Measurements from ENCODE around the gene JAGN1. TPM values are rescaled to one million over a fixed set of nuclear protein-coding genes. Genes with fewer than 3 reads are reported as not detected.
A peak's percentile ranks its signal among the peaks of the same experiment; 100 is the strongest.
"Not testable (repeated sequence)": the region's sequence is repeated elsewhere in the genome, so short reads cannot be mapped to it uniquely, and the experiment has no call there.

The JAGN1 gene
- total RNA-seq: 10 to 100 TPM; 25.4 to 28.6 TPM

- Mint-ChIP-seq H3K27ac (peak within 1 kb of the TSS; percentile 92), H3K4me1 (peaks cover 36% of the 10 kb centered on the region), H3K27me3 (no peaks in the 10 kb centered on the region), H3K4me3 (peak within 1 kb of the TSS; percentile 99), H3K9me3 (no peaks in the 10 kb centered on the region), H3K36me3 (ENCODE audit: low read depth) (peaks cover 32% of the 10 kb centered on the region)
- CTCF ChIA-PET: interaction anchor here (0.7 to 3.6 kb wide), 14 partner anchors 12 to 431 kb away, joined by 3 to 29 read pairs (median 4); partner anchors contain the start of genes CRELD1, FANCD2, IL17RE and RPUSD3
- DNase-seq: peak; percentile 92
- POLR2A ChIA-PET: interaction anchor here (0.6 to 3.5 kb wide), 25 partner anchors 11 to 494 kb away, joined by 3 to 54 read pairs (median 5); partner anchors contain the start of genes ARPC4, CIDEC, CRELD1 and IL17RE
Measured at GRCh38 chr3:9890249-9891071, at the start of gene JAGN1. Gene JAGN1 (plus strand): TSS chr3:9890610. CDS start chr3:9890723, 113 bp downstream.

- POLR2A ChIA-PET: interaction anchor here (0.7 to 1.4 kb wide), 4 partner anchors 10 to 92 kb away, joined by 3 to 4 read pairs (median 3); partner anchors contain the start of gene CRELD1
- DNase-seq: no peak
- H3K27me3 Mint-ChIP-seq: no peaks in the 10 kb centered on the region
- CTCF ChIA-PET: interaction anchor here (0.6 to 1.5 kb wide), 4 partner anchors 9 to 325 kb away, joined by 3 to 6 read pairs (median 4); no protein-coding TSS in a partner anchor
- H3K27ac Mint-ChIP-seq: no peak overlapping the region
- H3K4me1 Mint-ChIP-seq: peaks cover 27% of the 10 kb centered on the region
- no peaks in the 10 kb centered on the region for H3K9me3 Mint-ChIP-seq
- H3K36me3 Mint-ChIP-seq (ENCODE audit: low read depth): peaks cover 36% of the 10 kb centered on the region
- H3K4me3 Mint-ChIP-seq: no peak overlapping the region
Measured at GRCh38 chr3:9841015-9841414, 49.4 kb upstream of the JAGN1 start.

- Mint-ChIP-seq H3K9me3 (no peaks in the 10 kb centered on the region), H3K27ac (peak within 1 kb of the TSS; percentile 83), H3K4me3 (peak within 1 kb of the TSS; percentile 99), H3K27me3 (no peaks in the 10 kb centered on the region), H3K36me3 (ENCODE audit: low read depth) (peaks cover 32% of the 10 kb centered on the region), H3K4me1 (peaks cover 27% of the 10 kb centered on the region)
- POLR2A ChIA-PET: interaction anchor here (1.2 to 3.1 kb wide), 6 partner anchors 47 to 477 kb away, joined by 3 to 18 read pairs (median 8); partner anchors contain the start of genes ARPC4, CRELD1, FANCD2 and JAGN1
- peak; percentile 97 for DNase-seq
- CTCF ChIA-PET: interaction anchor here (0.7 to 2.3 kb wide), 7 partner anchors 11 to 143 kb away, joined by 3 to 8 read pairs (median 3); partner anchors contain the start of genes CRELD1 and EMC3
Measured at GRCh38 chr3:9843715-9844438, 46.5 kb upstream of the JAGN1 start, which contains the start of gene RPUSD3. Gene RPUSD3 (minus strand): TSS chr3:9844008. CDS start chr3:9843990, 18 bp downstream.

DNA sequence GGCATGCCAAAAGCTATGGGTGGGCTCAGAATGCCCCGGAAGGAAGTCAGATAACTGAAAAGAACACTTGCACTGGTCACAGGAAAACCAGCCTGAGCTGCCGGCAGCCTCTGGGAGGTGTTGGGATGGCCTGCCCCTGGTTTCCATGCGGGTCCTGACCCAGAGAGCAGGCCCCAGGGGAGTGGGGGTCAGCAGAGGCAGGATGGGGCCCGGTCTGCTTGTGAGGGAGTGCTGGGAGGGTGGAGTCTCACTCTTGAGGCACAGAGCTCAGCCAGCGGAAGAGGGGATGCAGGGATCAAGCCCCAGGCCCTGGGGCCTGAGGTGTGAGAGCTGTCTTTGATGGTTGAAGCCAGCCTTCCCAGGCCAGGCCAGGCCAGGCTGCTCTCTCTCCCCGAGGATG, 44.2 kb upstream of the JAGN1 start:
- POLR2A ChIA-PET: interaction anchor here (0.7 to 1.3 kb wide), 2 partner anchors 44 to 45 kb away, joined by 4 to 6 read pairs; no protein-coding TSS in a partner anchor
- Mint-ChIP-seq H3K9me3 (no peaks in the 10 kb centered on the region), H3K27ac (no peak overlapping the region), H3K36me3 (ENCODE audit: low read depth) (peaks cover 16% of the 10 kb centered on the region), H3K27me3 (no peaks in the 10 kb centered on the region), H3K4me3 (no peak overlapping the region), H3K4me1 (peaks cover 27% of the 10 kb centered on the region)
- no peak for DNase-seq
- CTCF ChIA-PET: interaction anchor here (0.8 to 1.5 kb wide), 6 partner anchors 8 to 140 kb away, joined by 3 to 6 read pairs (median 4); partner anchors contain the start of genes EMC3 and OGG1

DNA sequence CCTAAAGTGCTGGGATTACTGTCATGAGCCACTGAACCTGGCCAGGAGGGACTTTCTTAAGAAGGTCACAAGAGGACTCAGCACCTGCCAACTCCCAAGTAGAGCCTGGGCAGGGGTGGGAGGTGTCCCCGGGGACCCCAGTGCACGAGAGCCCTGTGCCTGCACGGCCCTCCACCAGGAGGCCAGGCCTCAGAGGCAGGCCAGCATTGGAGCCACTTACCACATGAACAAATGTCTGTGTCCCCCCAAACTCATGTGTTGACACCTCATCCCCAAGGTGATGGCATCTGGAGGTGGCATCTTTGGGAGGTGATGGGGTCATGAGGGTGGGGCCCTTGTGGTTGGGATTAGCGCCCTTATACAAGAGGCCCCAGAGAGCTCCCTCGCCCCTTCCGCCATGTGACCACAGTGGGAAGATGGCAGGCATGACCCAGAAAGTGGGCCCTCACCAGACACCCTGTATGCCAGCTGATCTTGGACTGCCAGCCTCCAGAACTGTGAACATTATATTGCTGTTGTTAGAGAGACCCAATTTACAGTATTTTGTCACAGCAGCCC, 43.4 kb upstream of the JAGN1 start:
- POLR2A ChIA-PET: interaction anchor here (1.3 kb wide), 1 partner anchor 44 kb away, joined by 6 read pairs; no protein-coding TSS in a partner anchor
- no peak for DNase-seq
- H3K27me3 Mint-ChIP-seq: peaks cover 5% of the 10 kb centered on the region
- no peak overlapping the region for H3K4me3 Mint-ChIP-seq
- peaks cover 23% of the 10 kb centered on the region for H3K4me1 Mint-ChIP-seq
- H3K9me3 Mint-ChIP-seq: no peaks in the 10 kb centered on the region
- CTCF ChIA-PET: interaction anchor here (1.0 to 1.5 kb wide), 4 partner anchors 42 to 139 kb away, joined by 3 to 6 read pairs (median 4); partner anchors contain the start of genes EMC3 and OGG1
- peaks cover 10% of the 10 kb centered on the region for H3K36me3 Mint-ChIP-seq (ENCODE audit: low read depth)
- H3K27ac Mint-ChIP-seq: no peak overlapping the region

DNA sequence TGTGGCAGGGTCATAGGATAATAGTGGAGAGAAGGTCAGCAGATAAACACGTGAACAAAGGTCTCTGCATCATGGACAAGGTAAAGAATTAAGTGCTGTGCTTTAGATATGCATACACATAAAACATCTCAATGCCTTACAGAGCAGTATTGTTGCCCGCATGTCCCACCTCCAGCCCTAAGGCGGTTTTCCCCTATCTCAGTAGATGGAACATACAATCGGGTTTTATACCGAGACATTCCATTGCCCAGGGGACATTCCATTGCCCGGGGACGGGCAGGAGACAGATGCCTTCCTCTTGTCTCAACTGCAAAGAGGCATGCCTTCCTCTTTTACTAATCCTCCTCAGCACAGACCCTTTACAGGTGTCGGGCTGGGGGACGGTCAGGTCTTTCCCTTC, 42.5 kb upstream of the JAGN1 start:
- peaks cover 20% of the 10 kb centered on the region for H3K4me1 Mint-ChIP-seq
- CTCF ChIA-PET: interaction anchor here (1.3 to 2.0 kb wide), 2 partner anchors 16 to 44 kb away, joined by 3 to 6 read pairs; no protein-coding TSS in a partner anchor
- H3K27ac Mint-ChIP-seq; POLR2A ChIA-PET; DNase-seq; H3K27me3 Mint-ChIP-seq; H3K36me3 Mint-ChIP-seq (ENCODE audit: low read depth); H3K4me3 Mint-ChIP-seq; H3K9me3 Mint-ChIP-seq: not testable (repeated sequence)

GRCh38 chr3:9848860-9849259, 41.5 kb upstream of the JAGN1 start:
- H3K36me3 Mint-ChIP-seq (ENCODE audit: low read depth); DNase-seq; H3K4me3 Mint-ChIP-seq; H3K27me3 Mint-ChIP-seq; H3K27ac Mint-ChIP-seq; H3K9me3 Mint-ChIP-seq: not testable (repeated sequence)
- ChIA-PET POLR2A (interaction anchor here (1.3 kb wide), 1 partner anchor 84 kb away, joined by 3 read pairs; no protein-coding TSS in a partner anchor), CTCF (interaction anchor here (0.6 to 2.0 kb wide), 12 partner anchors 10 to 280 kb away, joined by 3 to 6 read pairs (median 4); partner anchors contain the start of genes CRELD1 and JAGN1)
- H3K4me1 Mint-ChIP-seq: peaks cover 24% of the 10 kb centered on the region

- POLR2A ChIA-PET; CTCF ChIA-PET; H3K36me3 Mint-ChIP-seq (ENCODE audit: low read depth); H3K4me3 Mint-ChIP-seq; H3K27me3 Mint-ChIP-seq; DNase-seq; H3K27ac Mint-ChIP-seq; H3K9me3 Mint-ChIP-seq: not testable (repeated sequence)
- peaks cover 12% of the 10 kb centered on the region for H3K4me1 Mint-ChIP-seq
Measured at GRCh38 chr3:9851383-9851782, 39.0 kb upstream of the JAGN1 start.

- CTCF ChIA-PET: interaction anchor here (0.6 kb wide), 1 partner anchor 72 kb away, joined by 3 read pairs; no protein-coding TSS in a partner anchor
- H3K27me3 Mint-ChIP-seq; POLR2A ChIA-PET; H3K36me3 Mint-ChIP-seq (ENCODE audit: low read depth); H3K27ac Mint-ChIP-seq; H3K4me3 Mint-ChIP-seq; DNase-seq; H3K9me3 Mint-ChIP-seq: not testable (repeated sequence)
- peaks cover 12% of the 10 kb centered on the region for H3K4me1 Mint-ChIP-seq
Measured at GRCh38 chr3:9851926-9852325, 38.5 kb upstream of the JAGN1 start.

DNA sequence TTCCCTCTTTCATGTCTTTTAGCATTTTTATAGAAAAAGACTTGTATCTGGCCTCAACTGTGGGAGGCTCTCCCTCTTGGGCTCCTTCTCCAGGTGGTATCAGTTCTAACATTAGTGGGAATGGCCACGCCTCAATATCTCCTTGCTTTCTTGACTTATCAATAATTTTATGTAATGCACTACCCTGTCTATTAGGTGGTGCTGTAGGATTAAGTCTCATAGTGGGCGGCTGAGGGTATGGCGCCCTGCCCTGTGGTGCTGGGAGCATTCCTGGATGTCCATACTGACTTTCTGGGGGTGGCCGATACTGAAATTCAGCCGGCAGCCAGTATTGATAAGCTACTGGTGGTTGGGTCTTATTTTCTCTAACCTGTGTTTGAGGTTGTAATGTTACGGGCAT, 37.9 kb upstream of the JAGN1 start:
- Mint-ChIP-seq H3K27me3 (peaks cover 7% of the 10 kb centered on the region), H3K36me3 (ENCODE audit: low read depth) (no peaks in the 10 kb centered on the region), H3K27ac (no peak overlapping the region), H3K9me3 (no peaks in the 10 kb centered on the region), H3K4me3 (no peak overlapping the region), H3K4me1 (peaks cover 12% of the 10 kb centered on the region)
- ChIA-PET POLR2A (no interaction called here), CTCF (no interaction called here)
- no peak for DNase-seq

DNA sequence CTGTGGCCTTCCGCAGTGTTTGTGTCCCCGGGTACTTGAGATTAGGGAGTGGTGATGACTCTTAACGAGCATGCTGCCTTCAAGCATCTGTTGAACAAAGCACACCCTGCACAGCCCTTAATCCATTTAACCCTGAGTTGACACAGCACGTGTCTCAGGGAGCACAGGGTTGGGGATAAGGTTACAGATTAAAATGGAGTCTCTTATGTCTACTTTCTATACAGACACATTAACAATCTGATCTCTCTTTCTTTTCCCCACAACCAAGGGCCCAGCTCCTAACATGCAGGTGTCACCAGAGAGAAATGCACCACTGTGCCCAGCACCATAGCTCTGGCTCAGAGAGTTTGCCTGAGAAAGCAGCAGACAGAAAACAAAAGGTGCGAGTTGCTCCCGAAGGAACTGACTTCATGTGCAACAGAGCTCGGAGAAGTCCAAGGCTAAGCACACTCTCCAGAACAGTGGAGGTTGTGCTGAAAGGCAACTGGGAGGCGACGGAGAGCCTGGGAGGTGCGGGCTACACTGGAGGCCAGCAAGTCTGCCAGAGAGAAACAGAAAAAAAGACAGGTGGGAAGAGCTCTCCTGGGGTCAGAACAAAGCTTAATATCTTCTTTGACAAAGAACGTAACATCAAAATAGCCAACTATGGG, 36.0 kb upstream of the JAGN1 start:
- H3K9me3 Mint-ChIP-seq, H3K27ac Mint-ChIP-seq: not testable (repeated sequence)
- H3K4me1 Mint-ChIP-seq: peaks cover 12% of the 10 kb centered on the region

GRCh38 chr3:9855594-9855993, 34.8 kb upstream of the JAGN1 start:
- H3K36me3 Mint-ChIP-seq (ENCODE audit: low read depth): no peaks in the 10 kb centered on the region
- peaks cover 12% of the 10 kb centered on the region for H3K4me1 Mint-ChIP-seq
- H3K4me3 Mint-ChIP-seq: no peak overlapping the region
- no peaks in the 10 kb centered on the region for H3K9me3 Mint-ChIP-seq
- H3K27ac Mint-ChIP-seq: no peak overlapping the region
- ChIA-PET POLR2A (interaction anchor here (1.2 to 1.3 kb wide), 2 partner anchors 10 to 15 kb away, joined by 3 read pairs; no protein-coding TSS in a partner anchor), CTCF (no interaction called here)
- H3K27me3 Mint-ChIP-seq: peaks cover 7% of the 10 kb centered on the region
- DNase-seq: no peak

More for the DNA sequence above, 36.0 kb upstream of the JAGN1 start:
- CTCF ChIA-PET: interaction anchor here (0.5 to 1.0 kb wide), 2 partner anchors 8 to 10 kb away, joined by 3 read pairs; no protein-coding TSS in a partner anchor
- not testable (repeated sequence) for H3K27me3 Mint-ChIP-seq; DNase-seq; H3K4me3 Mint-ChIP-seq; H3K36me3 Mint-ChIP-seq (ENCODE audit: low read depth)
- POLR2A ChIA-PET: interaction anchor here (1.3 kb wide), 1 partner anchor 14 kb away, joined by 3 read pairs; no protein-coding TSS in a partner anchor
